Measurements from ENCODE around the gene UBTFL1. TPM values are rescaled to one million over a fixed set of nuclear protein-coding genes. Genes with fewer than 3 reads are reported as not detected.
"Not testable (repeated sequence)": the region's sequence is repeated elsewhere in the genome, so short reads cannot be mapped to it uniquely, and the experiment has no call there.

Gene UBTFL1
- total and polyA plus RNA-seq, 2 of the 8 experiments (the other 6 are each of a cell fraction or from before 2014, with no cell fraction given), result not detected

DNA sequence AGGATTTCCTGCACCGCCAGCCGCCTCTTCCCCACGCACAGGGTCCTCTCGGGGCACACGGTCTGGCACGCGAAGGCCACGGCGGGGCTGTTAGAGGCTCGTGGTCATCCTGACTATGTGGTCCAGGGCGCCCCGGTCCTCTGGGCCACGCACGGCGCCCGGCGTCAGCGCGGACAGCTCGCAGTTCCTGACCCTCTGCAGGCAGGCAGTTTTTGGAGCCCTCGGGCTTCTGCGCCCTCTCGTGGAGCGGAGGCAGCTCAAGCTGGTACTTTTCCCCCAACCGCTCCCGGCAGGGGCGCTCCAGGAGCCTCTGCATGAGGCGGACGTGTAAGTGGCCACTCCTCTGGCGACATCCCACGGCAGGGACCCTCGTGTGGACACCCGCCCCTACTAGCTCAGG lies 33.4 kb upstream of the UBTFL1 start:
- H2AFZ ChIP-seq (ENCODE audit: low read length); H2BK15ac ChIP-seq (ENCODE audit: low read length); H2BK5ac ChIP-seq (ENCODE audit: low read depth, low read length); H3K56ac ChIP-seq (replicated peaks; ENCODE audit: insufficient read length, low read depth, low read length); H4K5ac ChIP-seq (ENCODE audit: insufficient read length, low read depth, low read length); H3K23me2 ChIP-seq (ENCODE audit: low read depth, low read length); H3K18ac ChIP-seq (ENCODE audit: extremely low read depth, low read length); H3K27ac ChIP-seq (ENCODE audit: low read depth, low read length); H4K91ac ChIP-seq (replicated peaks; ENCODE audit: insufficient read length, low read length); H2BK20ac ChIP-seq (ENCODE audit: low read length); H3K36me3 ChIP-seq (ENCODE audit: control insufficient read depth in 2 of 4, insufficient read depth in 4 of 4, low read length in 3 of 4); H3K4me2 ChIP-seq (ENCODE audit: insufficient read depth in 1 of 2, low read depth in 2 of 2, low read length in 2 of 2); H4K20me1 ChIP-seq (replicated peaks in 1 of 2; ENCODE audit: control insufficient read depth in 1 of 2, insufficient read depth in 2 of 2, low read length in 2 of 2); H3K9ac ChIP-seq (replicated peaks in 1 of 4; ENCODE audit: extremely low read depth in 1 of 4, low read depth in 3 of 4, low read length in 3 of 4); DNase-seq (ENCODE audit: low read depth in 1 of 2, low spot score in 2 of 2); H3K4me1 ChIP-seq (replicated peaks in 1 of 4; ENCODE audit: control insufficient read depth in 3 of 4, insufficient read depth in 4 of 4, low read length in 3 of 4); H2BK12ac ChIP-seq (ENCODE audit: low read depth, low read length); FAIRE-seq; H3K27me3 ChIP-seq (replicated peaks in 1 of 4; ENCODE audit: control insufficient read depth in 3 of 4, extremely low read depth in 1 of 4, insufficient read depth in 3 of 4, low read length in 3 of 4); H3K4ac ChIP-seq (replicated peaks; ENCODE audit: insufficient read length, low read depth, low read length); H3K79me2 ChIP-seq (ENCODE audit: control insufficient read depth in 1 of 2, insufficient read depth in 2 of 2, low read length in 2 of 2); H3K14ac ChIP-seq (ENCODE audit: insufficient read length); H3K23ac ChIP-seq (ENCODE audit: insufficient read length); H3K79me1 ChIP-seq (ENCODE audit: low read depth, low read length); CTCF ChIA-PET (ENCODE audit: partially characterized antibody); H2AK5ac ChIP-seq (ENCODE audit: low read depth, low read length); H3K9me3 ChIP-seq (ENCODE audit: insufficient read depth in 2 of 2, low read depth in 1 of 2, low read length in 1 of 2); H4K8ac ChIP-seq (ENCODE audit: extremely low read depth, insufficient read depth, low read length); H2BK120ac ChIP-seq (replicated peaks; ENCODE audit: low read depth, low read length); POLR2A ChIA-PET (ENCODE audit: partially characterized antibody): not testable (repeated sequence)
- peak in 1 of 2 experiments; percentile 11; a peak in 1 of 4 replicates for TF ChIP-seq RAD21 (IDR thresholded peaks at IDR 0.05 in 1 of 2, conservative IDR thresholded peaks at IDR 0.05 in 1 of 2; ENCODE audit: low read depth in 2 of 2, low read length in 2 of 2)
- H3K4me3 ChIP-seq (ENCODE audit: extremely low read depth in 1 of 4, insufficient read depth in 2 of 4, low read depth in 3 of 4, low read length in 4 of 4), result peak overlapping the region in 2 of 4 experiments; percentile 10 to 24; a peak in 1 of 8 replicates
- 25% methylated on average over 4 of the region's 33 CpGs; no CpG with 5 or more reads in 1 of the 2 experiments for WGBS, 2 experiments (ENCODE audit: extremely low coverage in 1 of 2, insufficient coverage in 1 of 2, insufficient read length in 1 of 2, insufficient replicate concordance in 2 of 2, low coverage in 1 of 2, low lambda C conversion rate in 2 of 2, missing lambda C conversion rate in 1 of 2)

- H2AK5ac ChIP-seq (ENCODE audit: low read depth, low read length); H2BK15ac ChIP-seq (ENCODE audit: low read length); H3K4me2 ChIP-seq (ENCODE audit: insufficient read depth in 1 of 2, low read depth in 2 of 2, low read length in 2 of 2); H4K5ac ChIP-seq (ENCODE audit: insufficient read length, low read depth, low read length); POLR2A ChIA-PET (ENCODE audit: partially characterized antibody); H2AFZ ChIP-seq (ENCODE audit: low read length); H3K79me2 ChIP-seq (ENCODE audit: control insufficient read depth in 1 of 2, insufficient read depth in 2 of 2, low read length in 2 of 2); H3K4ac ChIP-seq (replicated peaks; ENCODE audit: insufficient read length, low read depth, low read length); H3K27me3 ChIP-seq (replicated peaks in 1 of 4; ENCODE audit: control insufficient read depth in 3 of 4, extremely low read depth in 1 of 4, insufficient read depth in 3 of 4, low read length in 3 of 4); H3K36me3 ChIP-seq (ENCODE audit: control insufficient read depth in 2 of 4, insufficient read depth in 4 of 4, low read length in 3 of 4); H4K8ac ChIP-seq (ENCODE audit: extremely low read depth, insufficient read depth, low read length); H2BK20ac ChIP-seq (ENCODE audit: low read length); H4K91ac ChIP-seq (replicated peaks; ENCODE audit: insufficient read length, low read length); H2BK120ac ChIP-seq (replicated peaks; ENCODE audit: low read depth, low read length); H3K9ac ChIP-seq (replicated peaks in 1 of 4; ENCODE audit: extremely low read depth in 1 of 4, low read depth in 3 of 4, low read length in 3 of 4); H3K23ac ChIP-seq (ENCODE audit: insufficient read length); H3K27ac ChIP-seq (ENCODE audit: low read depth, low read length); H2BK12ac ChIP-seq (ENCODE audit: low read depth, low read length); H3K9me3 ChIP-seq (ENCODE audit: insufficient read depth in 2 of 2, low read depth in 1 of 2, low read length in 1 of 2); H4K20me1 ChIP-seq (replicated peaks in 1 of 2; ENCODE audit: control insufficient read depth in 1 of 2, insufficient read depth in 2 of 2, low read length in 2 of 2); H3K4me1 ChIP-seq (replicated peaks in 1 of 4; ENCODE audit: control insufficient read depth in 3 of 4, insufficient read depth in 4 of 4, low read length in 3 of 4); H3K18ac ChIP-seq (ENCODE audit: extremely low read depth, low read length); FAIRE-seq; H2BK5ac ChIP-seq (ENCODE audit: low read depth, low read length); H3K14ac ChIP-seq (ENCODE audit: insufficient read length); H3K4me3 ChIP-seq (ENCODE audit: extremely low read depth in 1 of 4, insufficient read depth in 2 of 4, low read depth in 3 of 4, low read length in 4 of 4); H3K56ac ChIP-seq (replicated peaks; ENCODE audit: insufficient read length, low read depth, low read length); H3K23me2 ChIP-seq (ENCODE audit: low read depth, low read length); CTCF ChIA-PET (ENCODE audit: partially characterized antibody); H3K79me1 ChIP-seq (ENCODE audit: low read depth, low read length); DNase-seq (ENCODE audit: low read depth in 1 of 2, low spot score in 2 of 2): not testable (repeated sequence)
- WGBS, 2 experiments (ENCODE audit: extremely low coverage in 1 of 2, insufficient coverage in 1 of 2, insufficient read length in 1 of 2, insufficient replicate concordance in 2 of 2, low coverage in 1 of 2, low lambda C conversion rate in 2 of 2, missing lambda C conversion rate in 1 of 2), result 100% methylated on average over 6 of the region's 28 CpGs; no CpG with 5 or more reads in 1 of the 2 experiments
Measured at GRCh38 chr11:90053545-90053944, 32.2 kb upstream of the UBTFL1 start.
